Measurements from ENCODE around the gene VRK1.

The VRK1 gene

DNA sequence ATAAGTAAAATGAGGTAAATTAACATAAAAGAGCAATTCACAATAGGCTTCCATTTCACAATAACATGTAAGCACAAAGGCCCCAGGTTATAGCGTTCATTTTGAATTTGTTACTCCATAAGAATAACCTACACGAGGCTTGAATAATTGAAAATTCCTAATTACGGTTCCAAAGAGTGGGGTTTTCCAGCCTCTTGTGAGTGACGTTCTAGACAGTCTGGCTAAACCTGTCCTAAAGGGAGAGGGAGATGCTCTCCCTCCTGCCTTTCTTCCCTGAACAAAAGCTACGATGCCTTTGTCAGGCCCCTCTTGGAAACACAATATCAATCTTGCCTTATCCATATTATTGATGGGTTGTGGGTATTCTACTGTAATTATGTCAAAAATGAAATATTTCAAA, 24.3 kb upstream of the VRK1 start:
- H3K9me2 ChIP-seq (replicated peaks; ENCODE audit: insufficient read depth, low read length): no peaks in the 10 kb centered on the region
- no peaks in the 10 kb centered on the region for H4K20me1 ChIP-seq (ENCODE audit: low read depth, low read length)
- H3K9ac ChIP-seq (ENCODE audit: low read length): no peak overlapping the region
- TF ChIP-seq, protein P1, sequence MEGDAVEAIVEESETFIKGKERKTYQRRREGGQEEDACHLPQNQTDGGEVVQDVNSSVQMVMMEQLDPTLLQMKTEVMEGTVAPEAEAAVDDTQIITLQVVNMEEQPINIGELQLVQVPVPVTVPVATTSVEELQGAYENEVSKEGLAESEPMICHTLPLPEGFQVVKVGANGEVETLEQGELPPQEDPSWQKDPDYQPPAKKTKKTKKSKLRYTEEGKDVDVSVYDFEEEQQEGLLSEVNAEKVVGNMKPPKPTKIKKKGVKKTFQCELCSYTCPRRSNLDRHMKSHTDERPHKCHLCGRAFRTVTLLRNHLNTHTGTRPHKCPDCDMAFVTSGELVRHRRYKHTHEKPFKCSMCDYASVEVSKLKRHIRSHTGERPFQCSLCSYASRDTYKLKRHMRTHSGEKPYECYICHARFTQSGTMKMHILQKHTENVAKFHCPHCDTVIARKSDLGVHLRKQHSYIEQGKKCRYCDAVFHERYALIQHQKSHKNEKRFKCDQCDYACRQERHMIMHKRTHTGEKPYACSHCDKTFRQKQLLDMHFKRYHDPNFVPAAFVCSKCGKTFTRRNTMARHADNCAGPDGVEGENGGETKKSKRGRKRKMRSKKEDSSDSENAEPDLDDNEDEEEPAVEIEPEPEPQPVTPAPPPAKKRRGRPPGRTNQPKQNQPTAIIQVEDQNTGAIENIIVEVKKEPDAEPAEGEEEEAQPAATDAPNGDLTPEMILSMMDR (IDR thresholded peaks at IDR 0.05; ENCODE audit: insufficient read depth, low read length, poor library complexity, severe bottlenecking): no peak
- no peak for TF ChIP-seq EZH2phosphoT487 (conservative IDR thresholded peaks at IDR 0.05; ENCODE audit: low read length)
- no peaks in the 10 kb centered on the region for H3K79me2 ChIP-seq (ENCODE audit: insufficient read depth, low read length)
- H3K4me2 ChIP-seq (ENCODE audit: low read depth, low read length, poor library complexity, severe bottlenecking): no peak overlapping the region
- H3K36me3 ChIP-seq (ENCODE audit: low read length): no peaks in the 10 kb centered on the region
- H3K27me3 ChIP-seq (ENCODE audit: low read length): no peaks in the 10 kb centered on the region
- H3F3A ChIP-seq (ENCODE audit: insufficient read depth): no peaks in the 10 kb centered on the region
- H3K27ac ChIP-seq (ENCODE audit: low read depth, low read length): no peak overlapping the region
- H3K4me3 ChIP-seq (ENCODE audit: insufficient read depth, low read length, poor library complexity, severe bottlenecking): no peak overlapping the region
- H3K9me3 ChIP-seq (ENCODE audit: insufficient read depth, low read length): no peaks in the 10 kb centered on the region
- no peak overlapping the region for H2AFZ ChIP-seq (ENCODE audit: low read depth, low read length, severe bottlenecking)

DNA sequence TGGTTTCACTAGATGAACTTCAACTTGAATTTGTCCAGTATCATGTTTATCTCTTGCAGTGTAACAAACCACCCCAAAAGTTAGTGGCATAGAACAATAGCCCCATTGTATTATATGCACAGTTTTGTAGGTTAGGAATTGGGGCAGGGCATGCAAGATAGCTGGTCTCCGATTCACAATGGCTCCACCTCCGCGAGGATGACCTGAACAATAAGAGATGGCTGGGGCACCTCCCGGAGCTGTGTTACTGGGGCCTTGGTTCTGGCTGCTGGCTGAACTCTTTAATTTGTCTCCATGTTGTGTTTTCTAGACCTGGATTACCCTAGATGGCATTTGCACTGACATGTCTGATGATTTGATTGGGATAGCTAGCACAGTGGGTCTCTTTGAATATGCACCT, 20.4 kb upstream of the VRK1 start:
- no peak overlapping the region for H3K4me2 ChIP-seq (ENCODE audit: low read depth, low read length, poor library complexity, severe bottlenecking)
- no peaks in the 10 kb centered on the region for H3K79me2 ChIP-seq (ENCODE audit: insufficient read depth, low read length)
- no peak overlapping the region for H3K9ac ChIP-seq (ENCODE audit: low read length)
- no peak overlapping the region for H3K27ac ChIP-seq (ENCODE audit: low read depth, low read length)
- no peak for TF ChIP-seq EZH2phosphoT487 (conservative IDR thresholded peaks at IDR 0.05; ENCODE audit: low read length)
- H3K27me3 ChIP-seq (ENCODE audit: low read length): no peaks in the 10 kb centered on the region
- H3K9me2 ChIP-seq (replicated peaks; ENCODE audit: insufficient read depth, low read length): no peaks in the 10 kb centered on the region
- H3K4me3 ChIP-seq (ENCODE audit: insufficient read depth, low read length, poor library complexity, severe bottlenecking): no peak overlapping the region
- H2AFZ ChIP-seq (ENCODE audit: low read depth, low read length, severe bottlenecking): no peak overlapping the region
- no peaks in the 10 kb centered on the region for H3K9me3 ChIP-seq (ENCODE audit: insufficient read depth, low read length)
- H4K20me1 ChIP-seq (ENCODE audit: low read depth, low read length): no peaks in the 10 kb centered on the region
- no peaks in the 10 kb centered on the region for H3K36me3 ChIP-seq (ENCODE audit: low read length)
- no peaks in the 10 kb centered on the region for H3F3A ChIP-seq (ENCODE audit: insufficient read depth)

DNA sequence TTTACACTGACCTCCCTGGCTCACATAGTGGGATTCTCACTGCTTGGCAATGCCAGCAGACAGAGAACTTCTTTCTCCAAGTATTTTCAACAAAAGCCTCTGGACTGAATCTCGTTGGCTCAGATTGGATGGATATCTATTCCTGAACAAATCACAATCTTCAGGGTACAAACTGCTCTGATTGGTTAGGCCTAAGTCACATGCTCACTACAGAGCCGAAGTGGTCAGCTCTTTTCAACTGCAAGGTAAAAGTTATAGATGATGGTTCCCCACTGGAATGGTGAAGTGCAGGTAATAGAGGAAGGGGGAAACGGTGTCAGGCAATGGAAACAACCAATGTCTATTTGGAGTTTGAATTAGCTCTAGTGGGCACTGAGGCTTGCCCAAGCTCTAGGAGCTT, 16.7 kb upstream of the VRK1 start:
- Histone ChIP-seq H3F3A (ENCODE audit: insufficient read depth) (no peaks in the 10 kb centered on the region), H4K20me1 (ENCODE audit: low read depth, low read length) (no peaks in the 10 kb centered on the region), H3K4me3 (ENCODE audit: insufficient read depth, low read length, poor library complexity, severe bottlenecking) (no peak overlapping the region), H3K9ac (ENCODE audit: low read length) (no peak overlapping the region), H3K36me3 (ENCODE audit: low read length) (no peaks in the 10 kb centered on the region), H3K9me2 (replicated peaks; ENCODE audit: insufficient read depth, low read length) (no peaks in the 10 kb centered on the region), H3K79me2 (ENCODE audit: insufficient read depth, low read length) (no peaks in the 10 kb centered on the region), H2AFZ (ENCODE audit: low read depth, low read length, severe bottlenecking) (no peak overlapping the region), H3K27me3 (ENCODE audit: low read length) (no peaks in the 10 kb centered on the region), H3K4me2 (ENCODE audit: low read depth, low read length, poor library complexity, severe bottlenecking) (no peak overlapping the region), H3K9me3 (ENCODE audit: insufficient read depth, low read length) (no peaks in the 10 kb centered on the region), H3K27ac (ENCODE audit: low read depth, low read length) (no peak overlapping the region)
- TF ChIP-seq, protein P1 (IDR thresholded peaks at IDR 0.05; ENCODE audit: insufficient read depth, low read length, poor library complexity, severe bottlenecking): no peak
- TF ChIP-seq EZH2phosphoT487 (conservative IDR thresholded peaks at IDR 0.05; ENCODE audit: low read length): no peak

DNA sequence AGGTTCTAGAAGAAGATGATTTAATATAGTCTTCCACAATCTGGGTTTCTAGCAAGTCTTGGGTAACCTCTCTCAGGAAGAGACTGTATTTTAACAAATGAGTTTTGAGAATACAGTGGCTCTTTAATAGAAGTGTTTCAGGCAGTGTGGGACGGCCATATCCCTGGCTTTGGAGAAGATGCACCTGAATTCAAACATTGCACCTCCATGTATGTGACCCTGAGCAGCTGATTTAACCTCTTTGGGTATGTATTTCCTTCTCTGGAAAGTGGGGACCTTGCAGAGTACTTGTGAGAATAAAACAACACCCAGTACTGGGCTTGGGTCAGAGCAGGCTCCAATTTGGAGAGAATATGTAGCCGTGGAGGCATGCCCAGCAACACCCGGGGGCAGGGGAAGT, 15.8 kb upstream of the VRK1 start:
- no peaks in the 10 kb centered on the region for H3F3A ChIP-seq (ENCODE audit: insufficient read depth)
- TF ChIP-seq EZH2phosphoT487 (conservative IDR thresholded peaks at IDR 0.05; ENCODE audit: low read length): no peak
- TF ChIP-seq, protein P1 (IDR thresholded peaks at IDR 0.05; ENCODE audit: insufficient read depth, low read length, poor library complexity, severe bottlenecking): no peak
- no peak overlapping the region for H3K4me3 ChIP-seq (ENCODE audit: insufficient read depth, low read length, poor library complexity, severe bottlenecking)
- H4K20me1 ChIP-seq (ENCODE audit: low read depth, low read length): no peaks in the 10 kb centered on the region
- H3K27ac ChIP-seq (ENCODE audit: low read depth, low read length): no peak overlapping the region
- H3K27me3 ChIP-seq (ENCODE audit: low read length): no peaks in the 10 kb centered on the region
- H2AFZ ChIP-seq (ENCODE audit: low read depth, low read length, severe bottlenecking): no peak overlapping the region
- H3K79me2 ChIP-seq (ENCODE audit: insufficient read depth, low read length): no peaks in the 10 kb centered on the region
- no peaks in the 10 kb centered on the region for H3K9me2 ChIP-seq (replicated peaks; ENCODE audit: insufficient read depth, low read length)
- H3K4me2 ChIP-seq (ENCODE audit: low read depth, low read length, poor library complexity, severe bottlenecking): no peak overlapping the region
- H3K9ac ChIP-seq (ENCODE audit: low read length): no peak overlapping the region
- no peaks in the 10 kb centered on the region for H3K36me3 ChIP-seq (ENCODE audit: low read length)
- H3K9me3 ChIP-seq (ENCODE audit: insufficient read depth, low read length): no peaks in the 10 kb centered on the region
